ELR (cell line): ENCODE measurements around the gene SPTBN5.

Experiments
- DNase-seq: peaks from one replicate; pipeline ENCODE4 v3.0.0-alpha.2; 2015; ENCODE audit warnings: low read depth

SPTBN5 gene

GRCh38 chr15:41824062-41824745 is 69.6 kb downstream of the SPTBN5 start:
- DNase-seq: no peak

GRCh38 chr15:41823502-41823901 is 70.4 kb downstream of the SPTBN5 start:
- no peak for DNase-seq

GRCh38 chr15:41822957-41823356 is 70.9 kb downstream of the SPTBN5 start:
- DNase-seq: no peak

GRCh38 chr15:41822471-41822870 is 71.4 kb downstream of the SPTBN5 start:
- no peak for DNase-seq

- DNase-seq: no peak
Measured at GRCh38 chr15:41821831-41822230, 72.0 kb downstream of the SPTBN5 start.

GRCh38 chr15:41820791-41821423 is 72.9 kb downstream of the SPTBN5 start:
- no peak for DNase-seq

GRCh38 chr15:41819455-41820050 is 74.3 kb downstream of the SPTBN5 start:
- DNase-seq: no peak

GRCh38 chr15:41817781-41818180 is 76.1 kb downstream of the SPTBN5 start:
- DNase-seq: no peak

- no peak for DNase-seq
Measured at GRCh38 chr15:41817327-41817726, 76.5 kb downstream of the SPTBN5 start.

GRCh38 chr15:41816788-41817187 is 77.1 kb downstream of the SPTBN5 start:
- DNase-seq: no peak

GRCh38 chr15:41814534-41814933 is 79.3 kb downstream of the SPTBN5 start:
- no peak for DNase-seq

- DNase-seq: no peak
Measured at GRCh38 chr15:41813426-41813825, 80.4 kb downstream of the SPTBN5 start.

GRCh38 chr15:41812820-41813375 is 81.0 kb downstream of the SPTBN5 start:
- DNase-seq: no peak

- DNase-seq: peak; percentile 89
Measured at GRCh38 chr15:41811432-41812195, 82.2 kb downstream of the SPTBN5 start.

GRCh38 chr15:41810651-41811431 is 83.0 kb downstream of the SPTBN5 start:
- DNase-seq: peak; percentile 57

- DNase-seq: no peak
Measured at GRCh38 chr15:41809526-41810220, 84.2 kb downstream of the SPTBN5 start.

GRCh38 chr15:41809121-41809520 is 84.7 kb downstream of the SPTBN5 start:
- DNase-seq: peak; percentile 66

- DNase-seq: no peak
Measured at GRCh38 chr15:41806291-41807181, 87.3 kb downstream of the SPTBN5 start.

- no peak for DNase-seq
Measured at GRCh38 chr15:41805711-41806110, 88.1 kb downstream of the SPTBN5 start.
